Adipose tissue (tissue), 3 donors: Measurements from ENCODE around the gene TMEM86A. TPM values are rescaled to one million over a fixed set of nuclear protein-coding genes. Genes with fewer than 3 reads are reported as not detected.

Experiments
- H3K27ac ChIP-seq: one replicate; pipeline ENCODE4 v1.5.1; 2013; ENCODE audit warnings: low read depth, low read length
- WGBS, 3 donors: extraction: QIAGEN DNeasy Blood & Tissue Kit; methylation state at CpG; one replicate each; pipeline ENCODE4 v1.1.7; 2013; 5-methylcytosine and 5-hydroxymethylcytosine counted together
- polyA plus RNA-seq, 3 donors: library from polyadenylated mRNA; stranded (reverse); fragments of 200-250 nt; gene quantifications; one replicate each; pipeline ENCODE4 v1.2.3, GENCODE V29; 2013
- donor health status: healthy with polysubstance abuse.
- donor health status: Bipolar disorder and iron deficiency.
- donor health status: healthy.

TMEM86A gene
- polyA plus RNA-seq, 3 donors = 1.2 to 2.5 (median 1.5) TPM

- WGBS, 3 donors = 89 to 92% (median 90%) methylated on average over 2 of the region's 2 CpGs
- H3K27ac ChIP-seq = no peak overlapping the region
Observed at GRCh38 chr11:18696638-18697225, 1.8 kb upstream of the TMEM86A start.

DNA sequence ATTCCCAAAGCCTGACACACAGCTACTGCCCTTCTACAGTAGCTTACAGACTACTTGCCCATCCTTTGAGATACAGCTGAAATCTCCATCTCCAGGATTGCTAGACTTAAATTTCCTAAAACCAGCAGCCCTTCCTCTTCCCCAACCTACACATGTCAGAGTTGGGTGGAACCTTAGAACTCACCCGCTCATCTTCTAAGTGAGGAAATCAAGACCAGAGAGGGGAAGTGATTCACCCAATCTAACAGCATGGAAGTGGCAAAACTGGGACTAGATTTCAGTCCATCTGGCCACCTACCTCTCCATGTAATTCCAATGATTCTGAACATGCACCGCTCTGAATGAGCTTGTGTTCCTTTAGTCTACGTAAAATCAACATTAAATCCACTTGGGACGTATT lies 1.0 kb upstream of the TMEM86A start:
- WGBS, 3 donors = 83 to 92% (median 86%) methylated on average over 4 of the region's 4 CpGs
- no peak overlapping the region for H3K27ac ChIP-seq

DNA sequence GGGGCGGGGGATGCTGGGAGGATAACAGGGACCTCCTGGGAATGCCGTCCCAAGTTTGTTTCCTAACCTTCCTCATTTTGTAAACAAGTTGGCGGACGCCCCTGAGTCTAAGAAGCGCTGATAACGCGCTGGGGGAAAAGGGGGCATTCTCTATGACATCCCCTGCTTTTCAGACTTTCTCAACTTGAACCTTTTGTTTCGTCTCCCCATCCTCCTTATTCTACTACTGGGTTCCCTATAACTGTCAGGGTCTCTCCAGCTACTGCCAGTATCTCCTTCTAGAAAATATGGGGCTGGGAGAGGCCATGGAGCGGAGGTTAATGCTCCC lies 654 bp downstream of the TMEM86A start:
- WGBS, 3 donors = 9 to 12% (median 10%) methylated on average over 9 of the region's 9 CpGs

GRCh38 chr11:18699848-18700261 lies 1.3 kb downstream of the TMEM86A start:
- WGBS, 3 donors = 21 to 47% (median 37%) methylated on average over 3 of the region's 3 CpGs
- no peak overlapping the region for H3K27ac ChIP-seq

More for the DNA sequence above, 654 bp downstream of the TMEM86A start:
- no peak overlapping the region for H3K27ac ChIP-seq

DNA sequence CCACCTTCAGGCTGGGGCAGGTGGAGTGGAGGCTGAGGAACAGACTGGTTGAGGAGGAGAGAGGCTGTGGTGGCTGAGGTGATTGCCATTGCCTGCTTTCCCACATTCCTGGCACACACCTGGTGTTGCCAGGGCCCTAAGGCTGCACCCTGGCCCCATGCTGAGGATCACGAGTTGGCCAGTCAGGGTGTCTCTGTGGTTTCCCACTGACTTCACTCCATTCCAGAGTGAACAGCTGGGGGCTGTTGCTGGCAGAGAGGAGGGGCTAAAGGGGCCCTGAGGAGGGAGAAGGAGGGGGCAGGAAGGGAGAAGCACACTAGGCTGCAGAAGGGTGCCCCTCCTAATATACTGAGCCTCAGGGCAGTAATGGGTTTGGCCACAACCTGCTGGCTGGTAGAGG lies 1.8 kb downstream of the TMEM86A start:
- H3K27ac ChIP-seq = no peak overlapping the region
- 32 to 55% (median 48%) methylated on average over 1 of the region's 1 CpG for WGBS, 3 donors

DNA sequence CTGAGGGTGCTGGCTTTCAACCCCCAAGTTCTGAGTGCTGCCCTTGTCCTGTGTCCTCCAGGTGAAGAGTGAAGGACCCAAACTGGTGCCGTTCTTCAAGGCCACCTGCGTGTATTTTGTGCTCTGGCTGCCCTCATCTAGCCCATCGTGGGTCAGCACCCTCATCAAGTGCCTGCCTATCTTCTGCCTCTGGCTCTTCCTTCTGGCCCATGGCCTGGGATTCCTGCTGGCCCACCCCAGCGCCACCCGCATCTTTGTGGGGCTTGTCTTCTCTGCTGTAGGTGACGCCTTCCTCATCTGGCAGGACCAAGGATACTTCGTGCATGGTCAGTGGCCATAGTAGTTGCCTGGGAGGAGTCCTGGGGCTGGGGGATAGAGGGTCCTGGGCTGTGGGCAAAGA lies 2.3 kb downstream of the TMEM86A start:
- H3K27ac ChIP-seq = no peak overlapping the region
- 84 to 97% (median 97%) methylated on average over 7 of the region's 7 CpGs for WGBS, 3 donors

DNA sequence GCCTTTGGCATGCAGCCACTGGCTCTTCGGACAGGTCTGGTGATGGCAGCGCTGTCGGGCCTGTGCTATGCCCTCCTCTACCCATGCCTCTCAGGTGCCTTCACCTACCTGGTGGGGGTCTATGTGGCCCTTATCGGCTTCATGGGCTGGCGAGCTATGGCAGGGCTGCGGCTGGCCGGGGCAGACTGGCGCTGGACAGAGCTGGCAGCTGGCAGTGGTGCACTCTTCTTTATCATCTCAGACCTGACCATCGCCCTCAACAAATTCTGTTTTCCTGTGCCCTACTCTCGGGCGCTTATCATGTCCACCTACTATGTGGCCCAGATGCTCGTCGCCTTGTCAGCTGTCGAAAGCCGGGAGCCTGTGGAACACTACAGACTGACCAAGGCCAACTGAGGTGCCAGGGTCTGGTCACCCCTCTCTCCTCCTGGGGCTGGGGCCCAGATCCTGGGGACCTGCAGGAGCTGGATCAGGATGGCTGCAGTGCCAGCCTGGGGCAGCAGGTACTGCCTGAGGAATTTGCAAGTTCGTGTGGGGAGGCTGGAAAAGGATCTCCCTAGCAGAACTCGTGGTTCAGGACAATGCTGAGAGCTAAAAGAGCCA lies 3.1 kb downstream of the TMEM86A start:
- no peak overlapping the region for H3K27ac ChIP-seq
- 95 to 96% (median 95%) methylated on average over 17 of the region's 17 CpGs for WGBS, 3 donors

GRCh38 chr11:18703001-18703763 lies 4.6 kb downstream of the TMEM86A start:
- 41 to 87% (median 87%) methylated on average over 2 of the region's 2 CpGs for WGBS, 3 donors
- no peak overlapping the region for H3K27ac ChIP-seq

GRCh38 chr11:18704045-18704645 lies 5.6 kb downstream of the TMEM86A start:
- 84 to 91% (median 86%) methylated on average over 5 of the region's 5 CpGs for WGBS, 3 donors
- no peak overlapping the region for H3K27ac ChIP-seq

DNA sequence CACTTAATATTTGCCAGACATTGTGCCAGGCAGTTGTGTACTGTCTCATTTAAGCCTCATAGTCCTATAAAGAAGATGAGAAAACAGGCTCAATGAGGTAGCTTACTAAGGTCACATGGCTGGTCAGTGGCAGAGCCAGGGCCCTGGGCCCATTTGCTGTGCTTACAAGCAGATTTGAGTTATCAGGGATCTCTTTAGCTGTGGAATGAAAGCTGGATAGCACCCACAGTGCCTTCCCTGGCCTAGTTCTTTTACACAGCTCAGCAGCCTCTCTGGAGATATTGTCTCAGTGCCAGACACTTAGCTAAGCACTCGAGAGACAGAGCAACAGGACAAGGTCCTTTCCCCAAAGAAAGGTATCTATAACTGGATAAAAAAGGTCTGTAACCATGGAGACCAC lies 6.1 kb downstream of the TMEM86A start:
- H3K27ac ChIP-seq = no peak overlapping the region

DNA sequence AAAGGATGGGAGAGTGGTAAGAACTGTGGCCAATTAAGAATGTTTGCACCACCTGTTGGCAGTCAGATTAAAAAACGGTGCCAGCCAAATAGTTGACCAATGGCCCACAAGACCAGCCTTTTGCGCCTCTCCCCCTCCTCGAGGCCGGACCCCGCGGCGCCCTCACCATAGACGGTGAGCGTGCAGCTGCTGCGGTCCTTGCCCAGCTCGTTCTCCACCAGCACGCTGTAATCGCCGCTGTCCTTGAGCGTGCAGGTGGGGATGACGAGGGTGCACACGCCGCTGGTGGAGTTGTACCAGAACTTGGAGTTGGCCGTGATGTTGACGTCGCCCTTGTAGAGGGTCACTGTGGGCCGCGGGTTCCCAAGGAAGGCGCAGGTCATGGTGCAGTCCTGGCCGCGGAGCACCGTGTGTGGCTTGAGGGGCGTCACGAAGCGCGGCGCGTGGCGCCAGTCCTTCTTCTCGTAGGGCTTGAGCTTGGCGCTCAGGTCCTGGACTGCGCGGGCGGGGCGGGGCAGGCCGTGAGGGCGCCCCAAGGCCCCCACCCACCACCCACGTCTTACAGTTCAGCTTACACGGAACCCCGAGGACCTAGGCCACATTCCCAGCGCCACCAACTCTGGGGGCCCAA lies 7.2 kb downstream of the TMEM86A start:
- no peak overlapping the region for H3K27ac ChIP-seq
- WGBS, 3 donors = 1 to 7% (median 4%) methylated on average over 42 to 46 of the region's 46 CpGs

More for the DNA sequence above, 6.1 kb downstream of the TMEM86A start:
- WGBS, 3 donors = 43 to 85% (median 63%) methylated on average over 1 of the region's 1 CpG

GRCh38 chr11:18706330-18707243 lies 8.0 kb downstream of the TMEM86A start:
- 10 to 12% (median 10%) methylated on average over 32 to 34 of the region's 34 CpGs for WGBS, 3 donors
- H3K27ac ChIP-seq = no peak overlapping the region

- WGBS, 3 donors = 92 to 93% (median 92%) methylated on average over 12 of the region's 12 CpGs
- H3K27ac ChIP-seq = no peak overlapping the region
Observed at GRCh38 chr11:18707811-18708340, 9.3 kb downstream of the TMEM86A start.

- no peak overlapping the region for H3K27ac ChIP-seq
- WGBS, 3 donors = 90 to 95% (median 94%) methylated on average over 4 of the region's 4 CpGs
Observed at GRCh38 chr11:18709414-18709813, 10.8 kb downstream of the TMEM86A start.

GRCh38 chr11:18710545-18710944 lies 12.0 kb downstream of the TMEM86A start:
- WGBS, 3 donors = 78 to 88% (median 86%) methylated on average over 5 of the region's 5 CpGs
- H3K27ac ChIP-seq = no peak overlapping the region

- H3K27ac ChIP-seq = no peak overlapping the region
- 92 to 94% (median 93%) methylated on average over 26 of the region's 26 CpGs for WGBS, 3 donors
Observed at GRCh38 chr11:18713646-18714442, 15.3 kb downstream of the TMEM86A start.

DNA sequence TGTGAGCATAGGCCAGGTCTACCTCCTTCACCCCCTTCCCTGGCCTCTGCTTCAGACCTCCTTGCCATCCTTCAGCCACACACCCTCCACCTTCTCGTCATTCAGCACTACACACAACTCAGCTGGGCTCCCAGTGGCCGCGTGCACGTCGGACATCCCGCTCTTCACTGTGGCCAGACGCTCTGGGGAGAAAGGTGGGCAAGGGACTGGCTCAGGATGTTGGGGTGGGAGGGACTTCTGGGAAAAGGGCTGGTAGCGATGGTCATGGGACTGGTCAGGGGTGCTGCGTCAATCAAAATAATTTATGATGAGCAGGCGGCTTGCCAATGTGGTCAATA lies 15.8 kb downstream of the TMEM86A start:
- no peak overlapping the region for H3K27ac ChIP-seq
- WGBS, 3 donors = 82 to 88% (median 82%) methylated on average over 10 of the region's 10 CpGs
